ENCODE measurements around the gene MAST4. TPM values are rescaled to one million over a fixed set of nuclear protein-coding genes. Genes with fewer than 3 reads are reported as not detected.

Gene MAST4
- total RNA-seq, 1 donor from 2014 or later, result 45.2 TPM

DNA sequence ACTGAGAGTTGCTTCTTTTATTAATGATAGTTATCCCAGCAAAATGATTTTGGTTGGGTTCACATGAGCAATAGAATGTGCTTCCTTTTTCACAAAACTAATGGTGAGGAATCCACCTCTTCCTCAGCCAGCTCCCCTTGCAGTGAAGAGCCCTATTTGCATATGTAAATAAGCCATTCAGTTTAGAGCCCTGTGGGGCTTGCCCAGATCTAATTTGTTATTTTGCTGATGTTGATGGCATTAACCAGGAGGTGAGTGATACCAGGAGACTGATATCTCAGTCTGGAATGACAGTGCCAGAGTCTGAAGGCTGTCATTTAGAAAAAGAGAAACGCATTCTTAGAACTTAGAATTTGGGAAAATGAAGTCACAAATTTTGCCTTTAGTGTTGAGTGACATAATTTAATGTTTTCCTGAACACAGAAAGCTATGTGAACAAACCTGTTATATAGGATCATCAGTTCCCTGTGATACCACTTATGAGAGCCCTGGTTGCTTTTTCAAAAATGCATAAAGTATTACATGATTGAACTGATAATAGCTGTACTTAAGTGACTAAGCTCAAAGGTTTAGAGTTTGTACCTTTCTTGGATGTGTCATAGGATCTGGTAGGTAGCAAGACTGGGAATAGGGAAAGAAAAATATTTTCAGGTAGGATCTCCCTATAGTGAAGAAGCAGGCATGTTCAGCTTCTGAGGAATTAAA lies 271.6 kb downstream of the MAST4 start:
- no peak for DNase-seq (ENCODE audit: low spot score)

DNA sequence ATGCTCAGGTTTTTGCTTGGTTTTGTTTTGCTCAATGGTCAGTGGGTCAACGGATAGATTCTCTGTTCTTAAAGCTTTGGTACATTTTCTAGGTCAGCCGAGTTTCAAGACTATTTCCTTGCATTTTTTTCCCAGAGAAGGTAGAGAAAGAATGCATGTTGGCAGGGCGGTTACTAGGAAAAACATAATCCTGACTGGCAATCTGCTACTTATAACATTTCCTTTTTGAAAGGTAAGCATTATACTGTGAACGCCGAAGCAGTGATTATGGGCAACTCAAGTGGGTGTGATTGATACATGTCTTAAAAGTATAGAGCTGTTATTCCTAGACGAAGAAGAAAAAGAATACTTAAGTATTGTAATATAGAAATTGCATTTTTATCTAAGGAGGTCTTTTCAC lies 273.2 kb downstream of the MAST4 start:
- DNase-seq (ENCODE audit: low spot score), result no peak

DNA sequence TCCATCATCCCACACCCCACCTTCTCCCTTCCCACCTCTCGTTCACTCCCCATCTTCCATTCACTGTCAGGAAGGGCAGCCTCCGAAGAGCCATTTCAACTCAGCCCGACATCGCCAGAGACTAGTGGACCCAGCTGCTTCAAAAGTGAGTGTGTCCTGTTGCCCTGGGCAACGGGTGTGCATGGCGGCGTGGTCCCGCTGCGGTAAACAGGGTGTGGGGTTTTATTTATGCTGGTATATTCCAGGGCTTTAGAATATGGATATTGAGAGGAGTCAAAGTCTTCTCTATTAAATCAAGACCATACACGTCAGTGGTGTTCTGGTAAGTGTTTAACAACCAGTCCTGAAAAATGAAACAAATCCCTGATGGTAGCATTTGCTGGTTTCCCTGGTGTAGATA lies 274.5 kb downstream of the MAST4 start:
- no peak for DNase-seq (ENCODE audit: low spot score)

DNA sequence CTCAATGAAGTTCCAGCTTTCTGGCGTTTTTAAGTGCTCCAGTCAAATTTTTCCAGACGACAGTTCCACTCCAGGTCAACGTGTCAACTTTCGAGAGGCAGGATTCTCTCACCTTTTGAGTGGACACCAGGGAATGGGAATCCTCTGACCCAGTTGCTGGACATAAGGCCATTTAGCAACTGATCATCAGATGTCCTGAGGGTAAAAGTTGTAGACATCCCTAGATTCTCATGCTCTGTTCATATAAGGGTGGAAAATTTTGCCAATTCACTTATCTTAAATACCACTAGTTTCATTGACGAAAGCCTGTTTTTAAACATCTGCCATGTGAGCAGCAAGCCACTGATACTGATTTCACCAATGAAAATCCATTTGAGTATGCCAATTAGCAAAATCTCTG lies 275.5 kb downstream of the MAST4 start:
- DNase-seq (ENCODE audit: low spot score), result no peak

DNA sequence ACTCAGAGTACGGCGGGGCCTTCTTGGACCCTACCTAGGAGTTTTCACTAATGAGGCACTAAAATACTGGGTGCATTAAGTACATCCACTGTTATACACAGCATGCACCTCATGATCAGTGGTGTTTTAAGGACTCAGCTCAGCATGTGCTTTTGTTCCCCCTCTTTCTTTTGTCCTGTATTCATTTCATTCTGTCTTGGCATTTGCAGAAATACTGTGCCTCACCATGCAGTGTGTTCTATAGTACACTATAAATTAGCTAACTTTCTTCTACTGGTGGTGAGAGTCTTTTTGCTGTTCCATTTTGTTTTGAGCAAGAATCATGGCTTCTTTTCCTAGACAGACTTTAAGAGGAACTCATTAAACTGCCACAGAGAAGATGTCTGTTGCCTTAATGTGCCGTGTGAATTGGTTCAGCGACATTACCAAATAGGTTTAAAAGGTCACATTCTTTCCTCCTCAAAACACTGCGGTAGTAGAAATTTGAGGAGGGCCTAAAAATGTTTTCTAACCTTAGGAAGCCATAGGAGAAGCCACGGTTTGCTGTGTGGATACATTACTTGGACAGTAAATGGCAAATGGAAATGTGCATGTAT lies 276.6 kb downstream of the MAST4 start:
- DNase-seq (ENCODE audit: low spot score), result no peak

DNA sequence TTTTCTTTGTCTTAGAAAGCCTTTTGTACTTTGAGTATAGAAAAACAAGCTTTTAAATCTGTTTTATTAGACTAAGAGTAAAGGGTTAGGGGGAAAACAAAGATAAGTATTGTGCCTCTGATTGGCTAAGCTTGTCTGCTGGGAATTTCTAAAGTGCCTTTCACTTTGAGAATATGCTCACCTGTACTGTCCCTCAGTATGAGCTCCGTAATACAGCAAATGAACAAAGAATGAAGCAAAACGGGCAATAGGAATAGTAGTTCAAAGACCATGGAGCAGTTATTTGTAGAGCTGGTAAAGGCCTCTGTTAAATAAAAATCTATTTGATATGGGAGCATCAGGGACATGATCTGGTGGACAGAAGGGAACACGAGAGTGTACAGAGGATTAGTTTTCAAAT lies 277.8 kb downstream of the MAST4 start:
- no peak for DNase-seq (ENCODE audit: low spot score)

DNA sequence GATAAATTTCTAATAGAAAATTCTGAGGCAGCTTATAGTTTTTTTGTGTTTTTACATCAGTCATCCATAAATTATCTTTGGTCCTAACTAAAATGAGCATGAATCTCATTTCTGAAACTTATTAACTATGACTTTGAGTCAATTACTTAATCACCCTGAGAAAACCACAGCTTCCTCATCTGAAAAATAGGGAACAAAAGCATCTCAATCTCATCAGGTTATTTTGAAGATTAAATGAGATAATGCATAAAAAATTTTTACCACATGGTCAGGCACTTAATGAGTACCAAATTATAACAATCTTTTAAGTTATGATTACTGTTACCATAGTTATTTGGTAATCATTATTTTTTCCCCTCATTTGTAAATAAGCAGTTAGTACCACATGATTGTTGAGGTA lies 279.1 kb downstream of the MAST4 start:
- DNase-seq (ENCODE audit: low spot score), result no peak

DNA sequence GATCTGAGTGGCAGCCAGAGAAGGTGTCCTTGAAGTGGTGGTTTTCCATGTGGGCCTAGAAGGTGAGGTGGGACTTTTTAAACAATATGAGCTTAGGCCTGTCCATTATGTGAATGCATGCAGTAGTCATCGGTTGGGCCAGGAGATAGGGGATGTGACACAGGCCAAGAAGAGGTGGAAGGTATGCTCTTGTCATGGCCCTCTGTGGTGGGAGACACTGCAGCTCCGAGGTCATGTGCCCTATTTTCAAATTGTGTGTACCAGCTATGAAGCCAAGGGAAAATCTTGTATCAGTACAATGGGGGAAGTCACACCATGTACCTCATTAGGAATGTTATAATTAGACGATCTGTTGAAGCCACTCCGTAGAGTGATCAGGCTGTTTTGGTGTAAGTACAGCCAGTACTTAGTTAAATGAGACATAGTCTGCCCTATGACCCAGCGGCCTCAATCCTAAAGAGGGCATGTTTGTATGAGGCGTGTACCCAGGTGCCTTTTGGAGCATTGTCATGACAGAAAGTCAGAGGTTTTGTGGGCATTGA lies 280.1 kb downstream of the MAST4 start:
- no peak for DNase-seq (ENCODE audit: low spot score)

DNA sequence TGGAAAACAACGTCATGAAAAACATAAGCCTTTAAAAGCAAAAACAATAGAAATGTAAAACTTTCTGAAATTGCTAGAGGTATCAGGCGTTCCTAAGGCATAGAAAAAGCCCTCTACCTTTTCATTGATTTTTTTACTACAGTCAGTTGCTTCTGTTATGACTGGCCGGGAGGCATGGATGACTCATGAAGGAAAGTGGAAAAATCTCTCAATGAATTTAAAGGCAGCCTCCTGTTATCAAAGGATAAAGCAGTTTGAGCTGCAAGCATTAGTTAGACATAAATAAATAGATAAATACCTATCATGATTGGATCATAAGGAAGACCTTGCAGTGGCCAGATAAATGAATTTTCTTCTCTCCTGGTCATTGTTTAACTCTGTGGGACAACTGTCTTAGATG lies 281.6 kb downstream of the MAST4 start:
- DNase-seq (ENCODE audit: low spot score), result no peak

DNA sequence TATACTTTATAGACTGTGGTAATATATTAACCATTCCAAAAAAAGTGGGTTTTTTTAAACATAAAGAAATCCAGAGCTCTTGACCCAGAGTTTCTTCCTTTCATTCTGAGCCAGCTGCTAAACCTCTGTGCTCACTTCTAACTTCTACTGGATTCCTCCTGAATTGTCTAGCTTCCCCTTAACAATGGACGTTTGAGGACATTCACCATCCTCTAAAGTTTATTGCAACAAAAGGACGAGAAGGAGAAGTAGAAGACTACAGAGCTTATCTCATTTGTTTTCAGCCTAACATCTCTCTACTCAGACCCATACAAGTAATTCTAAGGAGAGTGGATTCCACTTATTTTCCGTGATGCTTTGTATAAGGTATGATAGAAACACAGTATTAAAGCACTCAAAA lies 284.2 kb downstream of the MAST4 start:
- DNase-seq (ENCODE audit: low spot score), result no peak

DNA sequence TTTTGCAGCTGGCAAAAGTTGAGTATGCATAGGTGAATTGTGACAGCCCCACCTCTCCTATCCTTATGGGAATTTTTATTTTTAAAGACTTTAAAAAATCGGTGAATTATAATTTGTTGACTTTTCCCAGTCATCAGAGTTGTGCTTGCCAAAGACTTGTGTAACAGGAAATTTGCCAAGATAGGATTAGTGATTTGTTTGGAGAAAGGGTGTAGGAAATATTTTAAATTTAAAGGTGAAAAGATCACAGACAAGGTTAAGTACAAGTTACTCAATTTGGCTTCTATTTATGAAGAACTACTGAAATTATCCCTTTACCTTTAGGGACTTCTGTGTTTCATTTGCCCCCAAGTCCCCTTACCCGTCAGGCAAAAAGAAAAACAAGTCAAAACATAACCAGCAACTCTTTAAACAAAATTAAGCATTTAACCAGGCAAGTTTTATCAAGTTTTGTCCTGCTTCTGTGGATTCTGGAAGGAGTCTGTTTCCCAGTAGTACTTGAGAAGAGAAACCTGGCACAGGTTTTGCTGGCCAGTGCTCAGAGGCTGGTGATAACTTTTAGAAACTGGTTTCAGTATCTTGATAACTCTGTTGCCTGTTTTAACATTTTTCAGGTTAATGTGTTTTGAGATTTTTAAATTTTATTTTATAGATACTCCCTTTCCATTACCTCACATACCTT lies 285.4 kb downstream of the MAST4 start:
- DNase-seq (ENCODE audit: low spot score), result no peak

DNA sequence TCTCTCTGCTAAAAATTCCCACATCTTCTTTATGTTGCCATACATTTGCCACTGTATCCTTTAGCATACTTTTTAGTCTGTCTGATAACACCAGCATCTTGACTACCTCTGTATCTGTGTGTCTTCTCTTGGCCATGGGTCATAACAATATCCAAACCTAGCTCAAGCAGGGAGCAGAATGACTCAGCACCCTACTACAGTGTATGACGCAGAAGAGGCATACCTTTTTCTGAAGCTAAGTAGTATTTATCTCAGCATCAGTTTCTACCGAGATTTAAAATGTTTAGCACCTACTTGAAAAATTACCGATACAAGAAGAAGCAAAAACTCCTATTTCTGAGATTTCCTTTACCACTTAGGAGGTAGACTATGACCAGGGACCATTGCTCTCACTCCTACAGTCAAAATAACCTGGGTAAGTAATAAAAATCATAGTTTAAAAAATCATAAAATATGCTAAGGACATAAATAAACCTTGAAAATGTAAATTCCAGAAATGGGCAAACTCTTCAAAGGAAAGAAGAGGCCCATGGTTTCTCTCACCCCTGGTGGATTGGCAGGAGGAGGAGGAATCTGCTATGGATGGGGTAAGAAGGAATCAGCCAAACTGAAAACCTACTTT lies 286.5 kb downstream of the MAST4 start:
- no peak for DNase-seq (ENCODE audit: low spot score)

DNA sequence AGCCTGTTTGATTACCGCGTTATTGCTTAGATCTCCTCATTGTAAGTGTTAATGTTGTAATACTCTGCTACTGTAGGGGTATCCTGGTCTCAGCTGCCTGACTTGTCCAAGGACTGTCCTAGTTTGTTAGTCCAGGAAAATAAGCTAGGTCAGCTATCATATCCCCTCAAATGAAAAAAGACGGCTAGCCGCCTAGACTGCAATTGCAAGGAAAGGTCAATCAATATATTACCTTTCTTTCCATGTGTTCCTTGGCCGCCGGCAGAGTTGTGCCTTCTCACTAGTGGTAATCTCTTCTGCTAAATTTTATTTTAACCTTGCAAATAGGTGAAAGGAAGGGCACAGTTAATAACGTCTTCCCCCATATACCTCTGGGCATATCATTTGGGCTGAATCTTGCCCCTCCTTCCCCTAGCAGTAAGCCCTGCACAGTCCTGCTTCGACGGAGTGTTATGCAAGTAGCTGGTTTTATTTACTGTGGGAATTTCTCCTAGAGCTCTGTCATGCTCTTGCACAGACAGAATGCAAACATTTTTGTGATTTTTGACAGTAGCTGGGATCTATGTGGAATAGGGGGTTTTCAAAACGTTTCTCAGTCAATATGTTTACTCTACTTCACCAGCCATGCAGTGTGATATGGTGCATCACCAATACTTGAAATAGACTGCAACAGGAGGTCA lies 288.5 kb downstream of the MAST4 start:
- no peak for DNase-seq (ENCODE audit: low spot score)

DNA sequence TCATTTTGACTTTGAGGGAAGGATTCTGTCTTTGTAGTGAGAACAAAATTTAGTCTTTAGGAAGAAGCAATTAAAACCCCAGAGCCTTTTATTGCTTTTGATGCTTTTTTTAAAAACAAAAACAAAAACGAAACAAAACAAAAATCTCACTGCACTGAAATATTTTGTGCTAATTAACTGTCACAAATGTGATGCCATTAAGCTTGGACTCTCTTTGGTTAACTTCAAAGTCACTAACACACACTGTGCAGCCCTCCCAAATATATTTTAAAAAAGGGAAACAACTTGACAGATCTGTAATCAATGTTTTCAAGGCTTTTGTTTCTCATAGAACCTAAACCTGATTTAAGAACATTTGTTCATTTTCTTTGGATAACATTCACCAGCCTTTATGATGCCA lies 290.7 kb downstream of the MAST4 start:
- DNase-seq (ENCODE audit: low spot score), result no peak

DNA sequence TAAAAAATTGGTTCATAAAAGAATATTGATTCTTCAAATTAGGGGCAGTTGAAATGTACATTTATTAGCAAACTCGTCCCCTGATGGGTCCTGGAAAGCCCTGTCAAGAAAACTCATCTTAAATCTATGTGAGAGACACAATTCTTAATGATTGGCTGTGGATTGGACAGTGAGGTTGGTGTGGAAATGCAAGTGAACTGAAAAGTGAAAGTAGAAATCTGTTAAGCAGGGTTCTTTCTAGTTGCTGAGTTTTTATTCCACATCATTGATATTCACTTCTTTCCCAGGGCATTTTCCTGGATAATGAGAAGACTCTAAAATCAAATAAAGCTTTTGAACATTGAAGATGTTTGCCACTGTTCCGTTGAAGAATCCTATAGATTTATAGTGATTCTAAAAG lies 292.4 kb downstream of the MAST4 start:
- DNase-seq (ENCODE audit: low spot score), result no peak

DNA sequence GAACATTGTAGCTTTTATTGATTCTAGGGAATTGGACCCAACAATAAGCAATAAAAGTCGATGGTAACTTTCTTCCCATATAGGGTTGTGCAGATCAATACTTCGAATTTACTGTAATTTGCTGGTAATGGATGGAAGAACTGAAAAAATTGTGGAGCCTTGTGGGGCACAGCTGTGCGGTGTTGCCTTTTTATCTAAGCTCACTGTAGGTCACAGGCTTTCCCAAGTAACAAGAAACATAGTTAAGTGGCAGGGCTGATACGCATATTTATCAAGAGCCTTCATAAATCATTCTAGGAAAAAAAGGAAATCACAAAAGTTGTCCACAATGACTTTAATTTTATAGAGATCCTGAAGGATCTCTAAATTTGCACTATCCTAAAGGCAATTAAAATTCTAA lies 292.9 kb downstream of the MAST4 start:
- DNase-seq (ENCODE audit: low spot score), result no peak

DNA sequence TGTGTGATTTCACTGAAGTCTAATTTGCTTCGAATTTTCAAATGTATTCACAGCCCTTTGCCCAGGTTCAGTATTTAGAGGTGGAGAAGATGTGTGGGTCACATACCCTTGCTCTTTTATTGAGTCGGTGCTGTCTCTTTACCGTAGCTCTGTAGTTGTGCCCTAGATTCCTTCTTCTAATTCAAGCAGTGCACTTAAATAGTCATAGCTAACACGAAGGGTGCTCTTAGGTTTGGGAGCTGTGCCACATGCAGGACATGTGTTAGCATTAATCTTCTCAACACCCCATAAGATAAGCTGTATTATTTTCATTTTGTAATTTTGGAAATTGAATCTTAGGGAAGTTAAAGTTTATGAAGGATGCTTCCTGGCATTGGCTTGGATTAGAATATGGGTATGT lies 293.3 kb downstream of the MAST4 start:
- DNase-seq (ENCODE audit: low spot score), result no peak

DNA sequence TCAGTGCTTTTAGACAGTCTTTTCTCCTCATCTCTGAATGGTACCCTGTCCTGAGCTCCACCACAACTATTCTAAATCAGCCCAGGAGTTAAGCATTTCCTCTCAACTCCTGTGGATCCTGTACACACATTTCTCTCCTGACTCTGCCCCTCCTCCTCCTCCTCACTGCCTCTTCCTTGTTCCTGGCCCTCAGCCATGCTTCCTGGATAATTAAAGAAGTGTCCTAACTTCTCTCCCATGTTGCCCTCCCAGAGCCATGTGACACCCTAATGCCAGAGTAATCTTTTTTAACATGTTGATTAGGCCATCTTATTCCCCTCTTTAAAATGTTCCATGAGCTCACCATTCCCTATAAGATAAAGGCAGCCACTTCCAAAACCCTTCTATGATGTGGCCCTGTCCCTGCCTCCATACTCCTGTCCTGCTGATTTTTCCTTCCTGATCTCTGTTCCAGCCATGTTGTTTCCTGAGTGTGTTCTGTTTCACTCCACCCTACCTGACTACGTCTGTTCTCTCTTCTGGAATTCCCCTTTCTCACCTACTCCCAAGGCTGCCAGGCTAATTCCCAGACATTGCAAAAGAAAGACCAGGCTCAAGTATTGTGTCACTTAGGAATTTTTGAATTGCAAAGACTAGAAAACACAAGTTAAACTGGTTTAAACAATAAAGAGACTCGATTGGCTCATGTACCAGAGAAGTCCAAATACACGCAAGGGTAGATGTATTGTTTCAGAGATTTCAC lies 295.2 kb downstream of the MAST4 start:
- no peak for DNase-seq (ENCODE audit: low spot score)

DNA sequence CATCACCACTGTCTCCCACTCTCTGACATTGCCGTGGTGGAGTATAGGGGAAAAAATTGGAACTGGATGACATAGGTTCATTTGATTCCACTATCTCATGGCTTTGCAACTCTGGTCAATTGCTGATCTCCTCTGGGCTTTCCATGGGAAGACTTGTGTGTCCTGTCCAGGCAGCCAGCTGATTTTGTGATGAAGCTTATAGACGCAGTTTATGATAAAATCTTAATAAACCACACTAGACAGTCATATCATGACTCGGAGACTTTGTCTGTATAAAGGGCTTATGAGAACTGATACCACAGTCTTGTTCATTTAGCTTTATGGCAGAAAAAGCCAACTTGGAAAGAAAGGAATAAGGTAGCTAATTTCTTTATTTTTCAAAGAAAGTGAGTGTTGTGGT lies 296.5 kb downstream of the MAST4 start:
- no peak for DNase-seq (ENCODE audit: low spot score)

DNA sequence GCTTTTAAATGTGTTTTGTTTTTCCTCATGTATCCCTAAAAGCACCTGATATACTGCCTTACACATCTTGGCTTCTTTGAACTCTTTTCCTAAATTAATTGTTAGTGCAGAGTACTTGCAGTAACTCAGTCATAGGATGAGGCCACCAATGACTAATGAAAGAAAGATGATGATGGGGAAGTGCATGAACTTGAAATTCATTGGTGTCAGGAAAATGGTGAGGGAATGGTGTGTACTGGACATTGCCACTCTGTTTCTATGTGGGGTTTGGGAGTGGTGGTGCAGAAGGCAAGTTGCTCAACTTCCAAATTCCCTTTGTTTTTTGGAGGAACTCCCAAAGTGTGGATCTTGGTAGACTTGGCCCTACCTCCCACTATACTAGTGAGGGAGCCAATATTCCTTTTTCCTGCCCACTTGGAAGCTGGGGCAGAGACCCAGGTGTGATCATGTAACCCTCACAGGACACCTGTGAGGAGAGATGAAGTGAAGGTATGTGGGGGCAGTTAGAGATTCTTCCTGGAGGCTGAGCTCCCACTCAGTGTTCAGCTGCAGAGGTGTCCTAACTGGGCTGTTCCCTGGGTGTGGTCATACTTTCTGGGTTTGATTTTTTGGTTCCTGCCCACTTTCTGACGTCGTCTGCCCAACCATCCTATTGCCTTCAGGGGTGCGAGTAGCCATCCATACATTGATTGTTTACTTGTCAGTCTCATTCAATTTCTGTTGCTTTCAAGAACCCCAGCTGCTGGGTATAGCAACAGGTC lies 298.5 kb downstream of the MAST4 start:
- no peak for DNase-seq (ENCODE audit: low spot score)

Data from mesenteric fat pad (tissue), 1 donor.